ENCODE measurements around the gene MYO3A.

MYO3A gene

GRCh38 chr10:26214004-26214403 is 280.0 kb downstream of the MYO3A start:
- no peak for DNase-seq (ENCODE audit: low read depth)

- no peak for DNase-seq (ENCODE audit: low read depth)
These were observed 280.7 kb downstream of the MYO3A start for GRCh38 chr10:26214551-26215395.

- DNase-seq (ENCODE audit: low read depth) = no peak
These were observed 281.4 kb downstream of the MYO3A start for GRCh38 chr10:26215396-26215934.

DNA sequence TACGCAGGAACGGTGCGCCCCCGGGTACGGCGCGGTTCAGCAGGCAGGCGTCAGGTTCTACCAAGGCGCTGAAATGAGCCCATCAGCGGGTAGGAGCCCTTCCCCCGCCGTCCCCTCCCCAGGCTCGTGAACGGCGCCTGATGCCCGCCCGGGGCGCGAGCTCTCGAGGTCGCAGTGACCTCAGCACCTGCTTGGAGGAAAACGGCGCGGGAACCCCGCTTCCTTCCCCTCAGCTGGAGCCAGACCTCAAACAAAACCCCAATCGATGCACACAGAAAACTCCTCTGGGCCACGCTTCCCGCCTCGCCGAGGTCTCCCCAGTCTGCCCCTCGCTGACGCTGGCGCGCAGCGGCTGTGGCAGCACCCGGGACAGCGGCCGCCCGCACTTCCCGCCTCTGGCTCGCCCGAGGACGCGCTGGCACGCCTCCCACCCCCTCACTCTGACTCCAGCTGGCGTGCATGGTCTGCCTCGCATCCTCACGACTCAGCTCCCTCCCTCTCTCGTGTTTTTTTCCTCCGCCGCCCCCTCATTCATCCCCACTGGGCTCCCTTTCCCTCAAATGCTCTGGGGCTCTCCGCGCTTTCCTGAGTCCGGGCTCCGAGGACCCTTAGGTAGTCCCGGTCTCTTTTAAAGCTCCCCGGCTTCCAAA is 282.0 kb downstream of the MYO3A start:
- DNase-seq (ENCODE audit: low read depth) = peak; percentile 2

- DNase-seq (ENCODE audit: low read depth) = no peak
These were observed 282.8 kb downstream of the MYO3A start, which contains the start of gene GAD2 for GRCh38 chr10:26216585-26217395. Gene GAD2, plus strand, starts transcription at chr10:26216774. Its CDS starts 36 bp downstream, at chr10:26216810.

GRCh38 chr10:26217396-26218086 is 283.5 kb downstream of the MYO3A start:
- DNase-seq (ENCODE audit: low read depth) = no peak

DNA sequence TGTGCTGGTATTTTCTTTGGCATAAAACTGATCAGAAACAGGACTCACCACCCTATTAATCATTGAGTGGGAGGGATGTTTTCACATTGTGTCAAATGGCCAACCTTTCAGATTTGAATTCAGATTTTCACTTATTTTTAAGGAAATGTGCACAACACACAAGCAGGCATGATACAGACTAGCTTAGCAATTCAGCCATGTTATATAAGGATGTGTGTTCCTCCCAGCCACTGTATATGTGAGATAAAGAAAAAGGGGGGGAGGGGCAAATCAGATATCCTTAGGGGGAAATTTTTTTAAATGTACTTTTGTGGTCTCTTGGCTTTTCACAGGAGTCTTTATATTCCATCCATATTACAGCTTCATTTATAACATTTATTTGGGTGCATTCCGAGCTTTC is 285.6 kb downstream of the MYO3A start:
- DNase-seq (ENCODE audit: low read depth) = no peak

- DNase-seq (ENCODE audit: low read depth) = no peak
These were observed 286.9 kb downstream of the MYO3A start for GRCh38 chr10:26220901-26221300.

GRCh38 chr10:26221541-26221940 is 287.5 kb downstream of the MYO3A start:
- DNase-seq (ENCODE audit: low read depth) = no peak

GRCh38 chr10:26222563-26222962 is 288.5 kb downstream of the MYO3A start:
- DNase-seq (ENCODE audit: low read depth) = no peak

- no peak for DNase-seq (ENCODE audit: low read depth)
These were observed 291.3 kb downstream of the MYO3A start for GRCh38 chr10:26225322-26225721.

DNA sequence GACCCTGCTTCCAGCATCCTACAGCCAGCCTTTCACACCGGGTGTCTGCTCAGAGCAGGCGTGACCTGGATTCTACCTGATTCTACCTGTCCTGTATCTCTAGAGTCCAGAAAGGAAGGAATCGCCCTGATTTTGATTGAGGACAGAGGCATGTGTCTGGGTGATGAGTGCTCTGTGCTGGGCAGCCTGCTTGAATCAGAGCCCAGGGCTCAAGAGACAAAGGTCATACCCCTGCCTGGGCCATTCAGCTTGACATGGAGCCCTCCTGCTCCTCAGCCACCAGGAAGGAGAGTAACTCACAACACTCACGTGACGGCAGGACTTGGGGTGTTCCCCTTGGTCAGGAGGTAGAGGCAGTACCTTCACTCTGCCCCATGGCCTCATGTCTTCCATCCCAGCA is 293.8 kb downstream of the MYO3A start:
- DNase-seq (ENCODE audit: low read depth) = no peak

DNA sequence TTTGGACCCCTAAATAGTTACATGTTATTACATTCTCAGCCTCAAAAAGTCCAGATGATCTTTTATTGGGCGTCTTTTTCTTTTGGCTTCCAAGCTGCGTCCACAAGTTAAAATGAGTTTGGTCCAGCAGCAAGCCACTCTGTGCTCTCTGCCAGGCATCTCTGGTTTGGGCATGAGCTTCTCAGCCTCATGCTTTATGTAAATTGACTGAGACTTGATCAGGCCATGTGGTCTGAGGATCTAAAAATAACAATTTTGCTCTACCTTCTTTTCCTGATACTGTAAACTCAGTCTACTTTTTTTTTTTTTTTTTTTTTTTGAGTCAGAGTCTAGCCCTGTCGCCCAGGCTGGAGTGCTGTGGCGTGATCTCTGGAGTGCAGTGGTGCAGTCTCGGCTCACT is 298.1 kb downstream of the MYO3A start:
- DNase-seq (ENCODE audit: low read depth) = no peak

DNA sequence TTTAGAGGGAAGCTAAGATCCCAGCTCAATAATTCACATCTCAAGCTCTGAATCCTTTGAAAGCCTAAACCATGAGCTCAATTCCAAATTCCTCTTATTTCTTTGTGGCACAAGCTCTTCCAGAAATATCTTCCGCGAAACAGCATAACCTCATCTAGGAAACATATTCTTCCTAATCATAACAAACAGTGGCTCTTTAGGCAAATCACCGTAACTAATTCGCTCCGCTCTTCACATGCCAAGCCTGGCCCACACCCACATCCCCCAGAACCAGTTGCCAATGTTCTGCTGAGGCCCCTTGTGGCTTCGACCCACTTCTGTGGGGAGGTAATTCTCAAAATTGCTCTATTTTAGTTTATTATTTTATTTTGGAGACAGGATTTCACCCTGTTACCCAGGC is 301.7 kb downstream of the MYO3A start:
- DNase-seq (ENCODE audit: low read depth) = no peak

DNA sequence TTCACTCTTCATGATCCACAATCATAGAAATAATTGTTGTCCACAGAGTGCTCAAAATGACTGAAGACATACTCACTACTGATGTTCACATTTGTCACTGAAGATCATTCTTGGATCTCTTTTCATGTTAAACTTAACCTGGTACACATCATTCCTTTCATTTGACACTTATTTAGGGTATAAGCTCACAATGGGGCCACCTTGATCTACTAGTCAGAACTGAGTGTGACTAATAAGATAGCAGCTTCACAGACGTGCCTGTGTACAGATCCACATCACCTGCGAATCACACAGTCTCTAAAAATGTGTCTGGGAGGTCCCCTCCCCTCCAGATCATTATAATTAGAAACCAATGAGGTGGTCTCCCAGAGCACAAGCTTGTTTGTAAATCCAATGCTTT is 304.3 kb downstream of the MYO3A start:
- no peak for DNase-seq (ENCODE audit: low read depth)

DNA sequence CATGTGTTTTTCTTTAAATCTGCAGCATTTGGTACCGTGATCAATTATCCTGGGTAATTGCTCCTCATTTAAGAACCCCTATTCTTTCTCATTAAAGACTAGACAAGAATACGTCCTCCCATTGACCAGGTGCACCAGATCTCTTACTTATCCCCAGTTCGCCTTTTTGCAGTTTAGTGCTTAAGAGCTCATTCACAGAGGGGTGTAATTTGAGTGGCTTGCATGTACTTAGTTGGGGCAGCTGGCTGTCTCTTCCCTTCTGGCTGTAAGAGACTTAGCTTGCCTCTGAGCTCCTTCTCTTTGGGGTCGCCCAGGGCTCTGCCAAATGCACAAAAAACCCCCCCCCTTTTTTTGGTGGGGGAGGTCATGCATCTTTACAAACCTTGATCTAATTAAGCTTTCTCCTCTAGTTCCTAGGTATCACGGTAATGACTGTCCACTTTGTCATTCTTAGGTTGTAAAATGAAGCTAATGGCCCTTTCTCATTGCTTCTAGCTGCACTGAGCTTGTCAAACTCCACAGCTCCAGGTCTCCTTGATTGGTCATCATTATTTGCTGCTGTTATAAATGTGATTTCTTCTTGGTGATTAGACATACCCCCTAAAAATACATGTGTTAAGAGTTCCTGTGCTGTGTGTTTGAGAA is 308.8 kb downstream of the MYO3A start:
- no peak for DNase-seq (ENCODE audit: low read depth)

DNA sequence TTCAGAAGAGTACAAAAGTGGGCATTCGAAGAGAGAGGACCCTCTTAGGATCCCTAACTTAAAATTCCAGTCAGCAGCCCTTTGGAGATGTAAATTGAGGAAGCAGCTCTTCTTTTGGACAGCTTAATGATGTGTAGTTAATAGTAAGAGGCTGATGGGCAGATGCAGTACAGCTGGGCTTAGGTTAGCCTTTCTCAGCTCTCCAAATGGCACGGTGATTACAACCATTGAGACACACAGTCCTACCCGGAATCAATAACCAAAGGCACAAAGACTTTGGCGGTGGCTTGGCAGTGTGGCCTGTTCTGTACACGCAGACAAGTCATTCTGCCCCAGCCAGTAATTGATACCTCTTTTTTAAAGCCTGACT is 309.3 kb downstream of the MYO3A start:
- no peak for DNase-seq (ENCODE audit: low read depth)

DNA sequence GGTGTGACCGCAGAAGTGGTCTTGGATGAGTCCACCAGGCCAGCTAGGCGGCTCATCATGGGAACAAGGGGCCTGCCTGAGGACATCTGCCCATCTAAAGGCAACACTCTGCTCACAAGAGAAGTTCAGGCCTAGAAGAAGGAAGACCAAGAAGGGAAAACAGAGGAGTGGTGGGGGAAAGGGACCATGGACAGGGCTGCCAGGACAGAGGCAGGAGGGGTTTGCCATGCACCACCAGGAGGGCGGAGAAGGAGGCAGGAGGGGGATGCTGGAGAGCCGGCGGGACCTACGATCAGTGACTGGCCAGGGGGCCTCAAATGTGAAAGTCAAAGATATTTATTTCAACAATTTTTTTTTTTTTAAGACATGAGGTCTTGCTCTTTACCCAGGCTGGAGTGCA is 315.7 kb downstream of the MYO3A start:
- no peak for DNase-seq (ENCODE audit: low read depth)

DNA sequence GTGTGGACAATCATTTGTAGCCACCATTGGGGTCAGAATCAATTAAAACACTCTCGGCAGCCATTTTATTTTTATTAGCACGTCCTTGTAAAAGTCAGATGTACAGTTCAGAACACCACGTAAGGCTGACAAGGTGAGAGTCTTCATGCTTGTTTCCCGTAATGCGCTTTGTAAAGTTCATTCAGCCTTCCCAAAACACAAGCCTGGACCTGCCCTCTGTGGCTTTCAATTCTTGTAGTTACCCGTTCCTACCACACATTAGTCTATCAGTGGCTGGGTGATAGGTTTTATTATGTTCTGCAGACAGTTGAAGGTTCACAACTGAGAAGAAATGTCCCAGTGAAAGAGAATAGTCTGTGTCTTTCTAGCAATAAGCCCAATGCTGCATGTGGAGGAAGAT is 317.9 kb downstream of the MYO3A start:
- DNase-seq (ENCODE audit: low read depth) = no peak

- DNase-seq (ENCODE audit: low read depth) = no peak
These were observed 320.6 kb downstream of the MYO3A start for GRCh38 chr10:26254616-26255015.

DNA sequence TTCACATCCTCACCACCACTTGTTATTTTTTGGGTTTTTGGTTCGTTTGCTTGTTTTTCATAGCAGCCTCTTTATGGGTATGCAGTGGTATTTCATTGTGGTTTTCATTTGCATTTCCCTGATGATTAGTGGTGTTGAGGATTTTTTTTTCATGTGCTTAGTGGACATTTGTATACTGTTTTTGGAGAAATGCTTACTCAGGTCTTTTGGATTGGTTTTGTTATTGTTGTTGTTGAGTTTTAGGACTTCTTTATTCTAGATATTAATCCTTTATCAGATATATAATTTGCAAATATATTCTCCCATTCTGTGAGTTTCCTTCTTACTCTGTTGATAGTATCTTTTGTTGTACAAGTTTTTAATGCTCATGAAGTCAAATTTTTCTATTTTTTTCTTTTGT is 325.3 kb downstream of the MYO3A start:
- no peak for DNase-seq (ENCODE audit: low read depth)

Data from stromal cell of bone marrow (primary cell).